A673 (cell line): ENCODE measurements around the gene TTLL11. TPM values are rescaled to one million over a fixed set of nuclear protein-coding genes. Genes with fewer than 3 reads are reported as not detected.

Experiments
- BruUV-seq: library from RNA; stranded (reverse); fragments of 400-500 nt; replicated peaks from 2 replicates; lab custom pipeline; 2021; lab: Mats Ljungman, UMichigan
- CTCF ChIA-PET: fragments of 300-600 bp; sonication (Branson Sonifier 250); formaldehyde crosslinking; loops from one replicate; lab custom pipeline; 2022; ENCODE audit warnings: antibody characterized with exemption; lab: Charles Lee
- POLR2A ChIA-PET: fragments of 300-600 bp; sonication (Branson Sonifier 250); formaldehyde crosslinking; loops from one replicate; lab custom pipeline; 2022; ENCODE audit warnings: antibody characterized with exemption; ENCODE audit not compliant: low non-redundant PET; lab: Charles Lee
- DNase-seq: peaks from one replicate; pipeline ENCODE4 v3.0.0-alpha.2; 2015; ENCODE audit warnings: low spot score
- H3K27ac ChIP-seq: fragments of 200-600 bp; sonication (generic); 2 replicates; pipeline ENCODE4 v1.5.1; 2016; ENCODE audit warnings: mixed run types, low read depth, mild to moderate bottlenecking, mixed read lengths, antibody characterized with exemption, low read length; ENCODE audit not compliant: poor library complexity, severe bottlenecking
- H3K27me3 ChIP-seq: fragments of 200-600 bp; sonication (generic); replicated peaks from 2 replicates; pipeline ENCODE4 v1.6.1; 2017; ENCODE audit warnings: mixed run types, low read depth, mild to moderate bottlenecking, mixed read lengths, antibody characterized with exemption, low read length; ENCODE audit not compliant: insufficient read depth, poor library complexity
- H3K36me3 ChIP-seq: fragments of 200-600 bp; sonication (generic); 2 replicates; pipeline ENCODE4 v1.6.1; 2016; ENCODE audit warnings: mixed run types, mild to moderate bottlenecking, mixed read lengths, antibody characterized with exemption, low read length; ENCODE audit not compliant: insufficient read depth, poor library complexity, severe bottlenecking
- H3K4me1 ChIP-seq: fragments of 200-600 bp; sonication (generic); 2 replicates; pipeline ENCODE4 v1.6.1; 2017; ENCODE audit warnings: mixed run types, mild to moderate bottlenecking, mixed read lengths, antibody characterized with exemption, low read length; ENCODE audit not compliant: insufficient read depth, poor library complexity, severe bottlenecking
- H3K4me3 ChIP-seq: fragments of 200-600 bp; sonication (generic); 2 replicates; pipeline ENCODE4 v1.5.1; 2016; ENCODE audit warnings: low read depth, mixed run types, mild to moderate bottlenecking, mixed read lengths, low read length; ENCODE audit not compliant: poor library complexity, severe bottlenecking
- H3K9me3 ChIP-seq: fragments of 200-600 bp; sonication (generic); 2 replicates; pipeline ENCODE4 v1.6.1; 2016; ENCODE audit warnings: mixed run types, low read depth, mild to moderate bottlenecking, mixed read lengths, antibody characterized with exemption, low read length; ENCODE audit not compliant: poor library complexity, severe bottlenecking
- EZH2 ChIP-seq: fragments of 200-600 bp; sonication (generic); IDR thresholded peaks from 2 replicates; pipeline ENCODE4 v1.6.1; 2017; ENCODE audit warnings: borderline replicate concordance, low read depth, mild to moderate bottlenecking, mixed read lengths, antibody characterized with exemption, low read length; ENCODE audit not compliant: poor library complexity, severe bottlenecking
- intact Hi-C: fragments of 100-400 bp; cut with micrococcal nuclease; formaldehyde crosslinking; loops from one replicate; pipeline ENCODE4 v1.10.0; 2022; ENCODE audit not compliant: unreplicated experiment
- total RNA-seq: library from RNA; stranded (reverse); gene quantifications from 2 replicates; pipeline ENCODE4 v1.2.3, GENCODE V29; 2021
- TF ChIP-seq, protein P1 (sequence below): fragments of 300-800, 200-600 bp; sonication (generic); conservative IDR thresholded peaks from 2 replicates; pipeline ENCODE4 v1.5.1; 2017; ENCODE audit warnings: low read depth, mild to moderate bottlenecking, antibody characterized with exemption, low read length, moderate library complexity, mixed read lengths

Gene TTLL11
- total RNA-seq, 1 experiment from 2014 or later = 3.0 TPM

DNA sequence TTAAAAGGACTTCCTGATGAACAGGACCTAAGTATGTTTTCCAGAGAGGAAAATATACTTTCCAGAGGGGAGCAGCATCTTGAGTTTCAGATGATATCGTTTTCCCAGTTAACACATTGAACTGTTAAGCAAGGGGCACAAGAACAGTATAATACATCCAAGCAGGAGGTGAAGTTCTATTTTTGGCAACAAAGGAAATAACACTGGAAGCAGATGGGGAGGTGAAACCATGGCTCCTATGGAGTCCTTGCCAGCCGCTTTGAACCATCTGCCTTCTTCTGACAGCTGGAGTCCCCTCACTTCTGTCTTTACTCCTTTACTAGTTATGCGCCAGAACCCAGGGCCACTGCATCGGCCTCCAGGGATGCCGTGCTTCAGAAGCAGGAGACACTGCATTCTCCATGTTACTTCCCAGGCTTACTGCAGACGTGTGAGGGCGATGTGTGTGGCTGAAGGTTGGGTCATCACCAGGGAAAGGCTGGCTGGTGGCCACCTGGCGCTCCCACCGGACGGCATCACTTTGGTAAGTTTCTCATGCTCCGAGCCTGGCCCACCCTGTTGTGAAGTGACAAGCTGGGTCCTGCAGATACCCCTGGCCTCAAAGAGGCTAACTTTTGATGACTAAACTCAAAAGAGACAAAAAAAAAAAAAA lies 77.8 kb downstream of the TTLL11 start:
- BruUV-seq = no TSS peak
- H3K36me3 ChIP-seq = no peaks in the 10 kb centered on the region
- CTCF ChIA-PET = interaction anchor here (0.6 kb wide), 1 partner anchor 19 kb away, joined by 4 read pairs; no protein-coding TSS in a partner anchor
- H3K4me1 ChIP-seq = no peaks in the 10 kb centered on the region
- POLR2A ChIA-PET = no interaction called here
- no peak overlapping the region for H3K4me3 ChIP-seq
- intact Hi-C loops = no loop called here
- no peaks in the 10 kb centered on the region for H3K9me3 ChIP-seq
- no peak for DNase-seq
- TF ChIP-seq, protein P1, sequence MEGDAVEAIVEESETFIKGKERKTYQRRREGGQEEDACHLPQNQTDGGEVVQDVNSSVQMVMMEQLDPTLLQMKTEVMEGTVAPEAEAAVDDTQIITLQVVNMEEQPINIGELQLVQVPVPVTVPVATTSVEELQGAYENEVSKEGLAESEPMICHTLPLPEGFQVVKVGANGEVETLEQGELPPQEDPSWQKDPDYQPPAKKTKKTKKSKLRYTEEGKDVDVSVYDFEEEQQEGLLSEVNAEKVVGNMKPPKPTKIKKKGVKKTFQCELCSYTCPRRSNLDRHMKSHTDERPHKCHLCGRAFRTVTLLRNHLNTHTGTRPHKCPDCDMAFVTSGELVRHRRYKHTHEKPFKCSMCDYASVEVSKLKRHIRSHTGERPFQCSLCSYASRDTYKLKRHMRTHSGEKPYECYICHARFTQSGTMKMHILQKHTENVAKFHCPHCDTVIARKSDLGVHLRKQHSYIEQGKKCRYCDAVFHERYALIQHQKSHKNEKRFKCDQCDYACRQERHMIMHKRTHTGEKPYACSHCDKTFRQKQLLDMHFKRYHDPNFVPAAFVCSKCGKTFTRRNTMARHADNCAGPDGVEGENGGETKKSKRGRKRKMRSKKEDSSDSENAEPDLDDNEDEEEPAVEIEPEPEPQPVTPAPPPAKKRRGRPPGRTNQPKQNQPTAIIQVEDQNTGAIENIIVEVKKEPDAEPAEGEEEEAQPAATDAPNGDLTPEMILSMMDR = no peak
- no peak for TF ChIP-seq EZH2
- H3K27me3 ChIP-seq = no peaks in the 10 kb centered on the region
- no peak overlapping the region for H3K27ac ChIP-seq

DNA sequence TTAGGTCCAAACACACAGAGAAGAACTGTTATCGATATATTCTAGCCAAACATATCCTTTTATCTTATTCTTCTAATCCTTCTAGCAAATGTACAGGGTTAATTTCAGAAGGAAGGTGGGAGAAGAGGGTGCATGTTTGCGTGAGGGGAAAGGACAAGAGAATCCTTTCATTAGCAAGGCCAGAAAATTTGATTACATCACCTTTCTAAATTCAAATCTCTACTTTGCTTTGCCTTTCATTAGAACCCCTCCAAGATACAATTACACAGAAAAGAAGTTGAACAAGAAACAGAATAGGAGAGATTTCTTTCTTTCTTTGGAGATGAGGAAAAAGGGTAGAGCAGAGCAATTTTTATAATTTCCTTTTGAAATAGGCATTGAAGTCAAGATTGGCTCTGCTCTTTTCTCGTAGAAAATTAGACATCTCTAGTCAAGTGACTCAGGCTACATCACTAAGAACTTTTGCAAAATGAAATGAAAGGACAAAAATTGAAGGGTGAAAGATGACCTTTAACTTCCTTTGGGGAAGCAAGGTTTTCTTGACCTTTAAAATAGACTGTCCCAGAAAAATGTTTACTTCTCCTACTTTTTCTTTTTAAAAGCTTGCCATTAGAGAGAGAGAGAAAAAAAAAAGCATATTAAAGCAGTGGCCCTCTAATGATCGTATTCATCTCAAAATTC lies 81.2 kb downstream of the TTLL11 start:
- no peaks in the 10 kb centered on the region for H3K9me3 ChIP-seq
- no peak for TF ChIP-seq EZH2
- TF ChIP-seq, protein P1 = no peak
- no peaks in the 10 kb centered on the region for H3K4me1 ChIP-seq
- DNase-seq = no peak
- ChIA-PET CTCF (no interaction called here), POLR2A (no interaction called here)
- no peaks in the 10 kb centered on the region for H3K36me3 ChIP-seq
- H3K27ac ChIP-seq = no peak overlapping the region
- no TSS peak for BruUV-seq
- intact Hi-C loops = no loop called here
- H3K27me3 ChIP-seq = no peaks in the 10 kb centered on the region
- no peak overlapping the region for H3K4me3 ChIP-seq

DNA sequence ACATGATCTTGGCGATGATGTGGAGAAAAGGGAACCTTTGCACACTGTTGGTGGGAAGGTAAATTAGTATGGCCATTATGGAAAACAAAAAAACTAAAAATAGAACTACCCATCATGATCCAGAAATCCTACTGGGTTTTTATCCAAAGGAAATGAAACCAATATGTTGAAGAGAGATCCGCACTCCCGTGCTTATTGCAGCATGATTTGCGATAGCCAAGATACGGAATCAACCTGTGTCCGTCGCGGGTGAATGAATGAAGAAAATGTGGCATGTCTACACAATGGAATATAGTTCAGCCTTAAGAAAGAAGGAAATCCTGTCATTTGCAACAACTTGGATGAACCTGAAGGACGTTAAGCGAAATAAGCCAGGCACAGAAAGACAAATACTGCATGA lies 84.5 kb downstream of the TTLL11 start:
- Histone ChIP-seq H3K4me3 (no peak overlapping the region), H3K4me1 (no peaks in the 10 kb centered on the region), H3K27me3 (no peaks in the 10 kb centered on the region), H3K27ac (no peak overlapping the region), H3K9me3 (no peaks in the 10 kb centered on the region), H3K36me3 (no peaks in the 10 kb centered on the region)
- ChIA-PET POLR2A (no interaction called here), CTCF (no interaction called here)
- intact Hi-C loops = no loop called here
- no peak for DNase-seq
- no TSS peak for BruUV-seq
- TF ChIP-seq, protein P1 = no peak
- TF ChIP-seq EZH2 = no peak
